ENCODE measurements around the gene PITX3.

- TF ChIP-seq ZFP30 (CRISPR knock-in tag; IDR thresholded peaks at IDR 0.05): no peak
- no peak for TF ChIP-seq OSR1 (CRISPR knock-in tag; IDR thresholded peaks at IDR 0.05)
- no peak for TF ChIP-seq CREB5 (CRISPR knock-in tag; IDR thresholded peaks at IDR 0.05; ENCODE audit: low read depth)
- no peak for TF ChIP-seq TSHZ2 (CRISPR knock-in tag; IDR thresholded peaks at IDR 0.05)
Measured at GRCh38 chr10:102262744-102263370, 21.5 kb upstream of the PITX3 start.

Measured in SK-N-SH treated with all-trans-retinoic acid at 6 μM for 48 hours (cell line).